HG03025 (cell line): ENCODE data around the gene PDZRN4.

ENCODE experiments used
- ATAC-seq: cut with Tn5 transposase; IDR thresholded peaks from one replicate; pipeline ENCODE4 v1.9.1; 2021; ENCODE audit warnings: mild to moderate bottlenecking, moderate library complexity; ENCODE audit not compliant: unreplicated experiment, low FRiP score

PDZRN4 gene

DNA sequence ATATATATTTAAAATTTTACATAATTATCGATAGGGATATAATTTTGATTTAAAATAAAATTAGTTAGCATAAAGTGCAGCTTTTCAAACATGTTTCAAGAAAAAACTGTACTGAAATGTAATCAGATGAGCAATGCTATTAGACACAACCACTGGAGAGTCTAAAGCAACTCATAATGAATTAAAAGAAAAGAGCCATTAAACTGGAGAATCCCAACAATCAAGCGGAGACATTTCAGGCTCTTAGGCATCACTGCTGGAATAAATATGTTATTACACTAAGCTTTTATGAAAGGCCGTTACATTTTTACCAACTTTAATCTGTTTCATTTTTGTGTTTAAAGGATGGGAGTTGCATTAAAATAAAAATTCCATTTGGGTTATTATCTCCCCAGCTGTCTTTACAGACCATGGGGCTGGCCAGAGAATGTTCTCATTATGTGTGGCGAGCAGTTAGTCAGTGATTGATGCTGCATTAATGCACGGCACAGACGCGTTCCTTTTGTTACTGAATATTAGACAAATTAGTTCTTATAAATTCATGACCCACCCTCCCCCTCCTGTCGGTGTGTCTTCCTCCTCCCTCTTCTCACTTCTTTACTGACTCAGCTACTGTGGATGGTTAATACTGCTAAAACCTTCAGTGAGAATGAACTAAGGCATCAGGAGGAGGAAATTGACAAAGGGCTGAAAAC is 156.8 kb downstream of the PDZRN4 start:
- ATAC-seq = no peak

GRCh38 chr12:41348198-41348597 is 160.1 kb downstream of the PDZRN4 start:
- ATAC-seq = no peak

GRCh38 chr12:41356181-41356580 is 168.1 kb downstream of the PDZRN4 start:
- no peak for ATAC-seq

- no peak for ATAC-seq
These were observed 173.6 kb downstream of the PDZRN4 start for GRCh38 chr12:41361738-41362137.

GRCh38 chr12:41362510-41362909 is 174.4 kb downstream of the PDZRN4 start:
- no peak for ATAC-seq

- no peak for ATAC-seq
These were observed 174.8 kb downstream of the PDZRN4 start for GRCh38 chr12:41362931-41363330.

GRCh38 chr12:41364211-41364610 is 176.1 kb downstream of the PDZRN4 start:
- no peak for ATAC-seq

DNA sequence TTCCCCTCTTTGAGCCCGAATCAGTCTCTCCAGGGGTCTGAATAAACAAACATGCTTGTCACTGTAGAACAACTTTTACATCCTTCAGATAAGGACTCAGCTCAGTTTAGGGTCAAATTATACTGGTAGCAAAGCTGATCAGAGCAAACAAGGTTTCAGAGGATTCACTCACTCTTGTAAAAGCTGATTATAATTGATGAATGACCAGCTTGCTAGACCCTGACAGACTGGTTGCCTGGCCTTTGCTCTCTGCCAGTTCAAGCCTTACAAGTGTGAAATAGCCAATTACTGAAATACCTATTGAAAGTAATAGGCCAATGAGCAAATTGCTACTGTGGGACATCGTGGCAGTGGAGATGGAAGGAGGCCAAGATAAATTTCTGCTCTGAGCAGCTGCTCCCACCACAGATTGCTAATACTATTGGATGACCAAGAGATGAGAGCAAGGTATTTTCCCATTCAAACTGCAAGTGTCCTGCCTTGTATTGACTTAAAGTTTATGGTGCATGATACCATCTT is 177.6 kb downstream of the PDZRN4 start:
- no peak for ATAC-seq

GRCh38 chr12:41367726-41368405 is 179.7 kb downstream of the PDZRN4 start:
- ATAC-seq = no peak

GRCh38 chr12:41380878-41381277 is 192.8 kb downstream of the PDZRN4 start:
- no peak for ATAC-seq

GRCh38 chr12:41402801-41403200 is 214.7 kb downstream of the PDZRN4 start:
- no peak for ATAC-seq

DNA sequence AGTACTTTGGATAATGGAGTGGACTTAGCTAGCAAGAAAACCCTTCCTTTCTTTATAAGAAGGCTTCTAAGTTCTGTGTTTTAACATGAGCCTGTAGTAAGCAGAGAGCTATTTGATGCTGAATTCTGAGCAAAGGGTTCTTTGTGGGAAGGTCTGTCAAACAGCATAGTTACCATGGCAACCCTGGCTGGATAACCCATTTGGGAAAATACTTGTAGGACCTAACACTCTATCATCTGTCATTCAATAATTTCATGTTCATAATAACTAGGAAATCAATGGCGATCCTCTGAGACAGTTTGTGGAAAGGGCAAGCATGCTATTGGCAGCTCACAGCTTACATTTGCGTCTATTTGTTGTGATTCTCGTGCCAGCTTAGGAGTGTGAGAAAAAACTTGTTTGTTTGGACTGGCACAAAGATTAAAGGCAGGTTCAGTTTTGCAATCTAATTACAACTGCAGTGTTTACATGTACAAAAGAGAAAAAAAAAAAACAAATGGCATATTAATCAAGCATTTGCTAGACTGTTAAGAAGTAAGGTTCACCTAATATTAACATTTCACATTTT is 219.2 kb downstream of the PDZRN4 start:
- no peak for ATAC-seq

- no peak for ATAC-seq
These were observed 221.5 kb downstream of the PDZRN4 start for GRCh38 chr12:41409628-41410027.

DNA sequence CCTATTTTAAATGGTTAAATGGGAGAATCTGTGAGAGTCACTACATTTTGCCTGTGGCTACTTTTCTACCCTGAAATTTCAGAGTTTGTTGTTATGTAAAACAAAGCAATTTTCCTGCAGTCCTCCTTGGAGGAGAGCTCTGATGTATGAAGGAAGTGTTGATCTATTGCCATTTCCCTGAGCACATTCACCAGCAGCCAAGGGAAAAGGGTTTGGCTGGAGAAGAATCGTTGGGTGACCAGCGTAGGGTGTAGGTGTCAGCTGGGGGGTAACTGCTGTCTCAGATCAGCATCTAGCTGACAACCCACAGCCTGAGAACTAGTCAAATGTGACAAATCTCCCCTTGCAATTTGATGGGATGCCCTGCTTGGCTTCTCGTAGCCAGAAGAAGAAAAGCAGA is 230.5 kb downstream of the PDZRN4 start:
- ATAC-seq = no peak

- no peak for ATAC-seq
These were observed 231.2 kb downstream of the PDZRN4 start for GRCh38 chr12:41419131-41419893.

DNA sequence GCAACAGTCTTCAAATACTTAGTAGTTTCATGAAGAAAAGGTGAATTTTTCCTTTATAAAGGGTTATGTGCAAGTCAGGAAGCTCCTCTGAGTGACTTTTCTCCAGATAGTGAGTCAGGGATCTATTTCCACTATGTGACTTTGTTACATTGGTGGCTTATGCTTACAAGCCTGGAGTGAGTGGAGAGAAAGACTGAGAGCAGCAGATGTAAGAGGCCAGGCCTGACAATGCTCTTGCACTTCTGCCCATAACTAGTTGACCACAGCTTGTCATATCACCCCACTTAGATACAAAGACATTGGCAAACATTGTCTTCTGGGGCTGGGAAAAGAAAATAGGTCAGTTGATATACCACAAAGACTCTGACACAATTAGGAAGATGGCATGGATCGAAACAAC is 236.5 kb downstream of the PDZRN4 start:
- no peak for ATAC-seq

DNA sequence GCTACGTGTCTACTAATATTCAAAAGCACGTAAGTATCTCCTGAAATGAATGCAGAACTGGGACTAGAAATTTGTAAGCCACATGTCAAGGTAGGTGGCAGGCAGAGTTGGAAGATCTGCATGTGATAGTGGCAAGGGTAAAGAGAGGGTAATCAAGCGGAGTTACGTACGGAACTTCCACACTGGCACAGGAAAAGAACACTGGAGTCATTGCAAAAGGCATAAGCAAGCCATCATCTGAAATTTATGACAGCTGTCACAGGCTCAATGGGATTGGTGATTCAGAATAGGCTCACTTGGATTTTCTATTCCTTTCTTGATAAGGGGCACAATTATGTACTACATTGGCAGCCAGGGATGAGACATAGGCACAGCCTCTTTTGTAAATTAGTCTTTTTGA is 245.3 kb downstream of the PDZRN4 start:
- no peak for ATAC-seq

DNA sequence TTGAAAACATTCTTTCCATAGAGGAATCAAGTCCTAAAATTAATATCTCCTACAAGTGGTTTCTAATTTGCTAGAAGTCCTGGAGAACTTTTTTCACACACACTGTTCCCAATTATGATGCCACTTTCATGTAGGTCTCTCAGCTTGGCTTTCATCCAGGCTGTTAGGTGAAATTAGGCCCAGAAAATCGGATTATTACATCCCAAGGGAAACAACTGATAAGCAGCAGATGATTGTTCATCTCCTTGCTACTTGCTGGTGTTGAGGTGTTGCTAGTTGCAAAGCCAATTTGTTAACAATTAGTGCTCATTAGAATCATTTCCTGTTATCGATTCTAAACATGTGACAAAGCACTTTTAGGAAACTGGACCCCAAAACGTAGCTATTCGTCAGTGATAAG is 248.0 kb downstream of the PDZRN4 start:
- ATAC-seq = no peak

- ATAC-seq = no peak
These were observed 249.4 kb downstream of the PDZRN4 start for GRCh38 chr12:41437563-41437962.

- ATAC-seq = no peak
These were observed 250.9 kb downstream of the PDZRN4 start for GRCh38 chr12:41438854-41439541.
